Brain microvascular endothelial cell (primary cell): ENCODE data around the gene PHLDB2.

Experiments
- DNase-seq: peaks from one replicate; pipeline ENCODE4 v3.0.0-alpha.2; 2020
- H3K27ac ChIP-seq: fragments of 250-450 bp; sonication (Bioruptor Pico); 2 replicates; pipeline ENCODE4 v1.5.1; 2020; ENCODE audit warnings: mild to moderate bottlenecking, moderate library complexity
- H3K27me3 ChIP-seq: fragments of 250-450 bp; sonication (Bioruptor Pico); replicated peaks from 2 replicates; pipeline ENCODE4 v1.5.1; 2020; ENCODE audit warnings: mild to moderate bottlenecking
- H3K36me3 ChIP-seq: fragments of 250-450 bp; sonication (Bioruptor Pico); replicated peaks from 2 replicates; pipeline ENCODE4 v1.5.1; 2020; ENCODE audit warnings: mild to moderate bottlenecking
- H3K4me3 ChIP-seq: 2 replicates; pipeline ENCODE4 v1.5.1; 2011; ENCODE audit warnings: low read depth, mild to moderate bottlenecking, control low read depth, low read length, moderate library complexity
- in situ Hi-C: cut with HindIII; loops from 2 replicates; pipeline ENCODE4 v1.10.0; 2017; ENCODE audit warnings: low sequenced_read_pairs, low pct_ligation_motif_present
- TF ChIP-seq, protein P1 (sequence below): IDR thresholded peaks from 2 replicates; pipeline ENCODE4 v1.5.1; 2011; ENCODE audit warnings: low read depth, mild to moderate bottlenecking, moderate library complexity, low read length, control low read depth, inconsistent platforms; ENCODE audit errors: missing control alignments

PHLDB2 gene

DNA sequence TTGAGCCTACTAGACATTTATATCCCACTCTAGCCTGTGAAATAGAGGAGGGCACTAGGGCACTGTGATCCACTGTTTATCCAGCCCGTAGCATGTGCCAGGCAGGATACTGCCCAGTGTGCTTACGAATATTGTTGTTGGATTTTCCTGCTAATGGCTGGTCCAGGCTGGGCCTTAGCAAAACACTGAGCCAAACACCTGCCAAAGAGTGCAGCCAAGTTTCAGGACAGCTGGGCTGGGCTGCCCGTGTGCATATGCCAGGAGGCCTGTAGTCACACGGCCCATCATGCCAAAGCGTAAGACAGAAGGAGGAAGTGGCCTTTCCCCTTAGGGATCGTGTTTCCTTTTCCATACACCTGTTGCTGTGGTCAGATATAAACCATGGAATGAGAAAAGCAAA, 65.2 kb downstream of the PHLDB2 start:
- Histone ChIP-seq H3K36me3 (peaks cover 50% of the 10 kb centered on the region), H3K27me3 (no peaks in the 10 kb centered on the region), H3K27ac (no peak overlapping the region), H3K4me3 (no peak overlapping the region)
- DNase-seq, result no peak
- TF ChIP-seq, protein P1, sequence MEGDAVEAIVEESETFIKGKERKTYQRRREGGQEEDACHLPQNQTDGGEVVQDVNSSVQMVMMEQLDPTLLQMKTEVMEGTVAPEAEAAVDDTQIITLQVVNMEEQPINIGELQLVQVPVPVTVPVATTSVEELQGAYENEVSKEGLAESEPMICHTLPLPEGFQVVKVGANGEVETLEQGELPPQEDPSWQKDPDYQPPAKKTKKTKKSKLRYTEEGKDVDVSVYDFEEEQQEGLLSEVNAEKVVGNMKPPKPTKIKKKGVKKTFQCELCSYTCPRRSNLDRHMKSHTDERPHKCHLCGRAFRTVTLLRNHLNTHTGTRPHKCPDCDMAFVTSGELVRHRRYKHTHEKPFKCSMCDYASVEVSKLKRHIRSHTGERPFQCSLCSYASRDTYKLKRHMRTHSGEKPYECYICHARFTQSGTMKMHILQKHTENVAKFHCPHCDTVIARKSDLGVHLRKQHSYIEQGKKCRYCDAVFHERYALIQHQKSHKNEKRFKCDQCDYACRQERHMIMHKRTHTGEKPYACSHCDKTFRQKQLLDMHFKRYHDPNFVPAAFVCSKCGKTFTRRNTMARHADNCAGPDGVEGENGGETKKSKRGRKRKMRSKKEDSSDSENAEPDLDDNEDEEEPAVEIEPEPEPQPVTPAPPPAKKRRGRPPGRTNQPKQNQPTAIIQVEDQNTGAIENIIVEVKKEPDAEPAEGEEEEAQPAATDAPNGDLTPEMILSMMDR, result no peak
- in situ Hi-C loops, result no loop called here

- no peak for DNase-seq
- H3K27me3 ChIP-seq, result no peaks in the 10 kb centered on the region
- H3K27ac ChIP-seq, result no peak overlapping the region
- TF ChIP-seq, protein P1, result no peak
- H3K4me3 ChIP-seq, result no peak overlapping the region
- peaks cover 34% of the 10 kb centered on the region for H3K36me3 ChIP-seq
- in situ Hi-C loops, result no loop called here
Measured at GRCh38 chr3:111926266-111926676, 67.2 kb downstream of the PHLDB2 start.

DNA sequence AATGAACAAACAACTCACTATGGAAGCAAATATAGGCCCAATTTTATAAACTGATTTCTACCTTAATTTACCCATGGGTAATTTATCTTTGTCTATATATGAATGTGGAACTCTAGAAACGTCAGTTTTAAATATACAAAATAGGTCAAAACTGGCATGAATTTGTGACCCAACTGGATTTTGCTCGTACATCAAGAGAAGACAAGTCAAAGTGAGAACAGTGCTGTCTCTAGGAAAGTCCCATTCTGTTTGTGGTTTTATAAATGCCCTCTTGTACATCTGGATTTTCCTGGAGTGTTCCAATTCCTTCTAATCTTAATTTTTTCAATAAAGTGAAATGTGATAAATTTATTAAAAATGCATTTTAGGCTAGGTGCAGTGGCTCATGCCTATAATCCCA, 69.5 kb downstream of the PHLDB2 start:
- TF ChIP-seq, protein P1, result no peak
- H3K36me3 ChIP-seq, result peaks cover 21% of the 10 kb centered on the region
- no peak overlapping the region for H3K4me3 ChIP-seq
- in situ Hi-C loops, result no loop called here
- no peak for DNase-seq
- no peaks in the 10 kb centered on the region for H3K27me3 ChIP-seq
- no peak overlapping the region for H3K27ac ChIP-seq

DNA sequence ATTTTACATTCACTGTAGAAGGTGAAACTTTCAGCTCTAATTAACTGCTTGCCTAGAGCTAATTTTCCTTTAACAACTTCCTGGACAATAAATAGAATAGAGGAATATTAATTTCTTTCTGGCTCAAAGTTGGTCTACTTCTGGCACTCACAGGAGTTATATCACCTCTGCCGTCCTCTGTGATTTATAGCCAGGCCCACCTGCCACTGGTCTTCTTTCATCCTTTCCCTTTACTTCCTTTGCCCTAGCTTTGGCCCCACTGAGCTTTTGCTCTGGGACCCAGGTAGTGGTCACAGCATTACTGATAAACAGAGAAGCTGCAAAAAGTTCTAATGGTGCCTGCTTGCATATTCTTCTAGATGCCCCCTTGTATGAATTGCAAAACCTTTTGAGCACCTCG, 70.4 kb downstream of the PHLDB2 start:
- Histone ChIP-seq H3K27me3 (no peaks in the 10 kb centered on the region), H3K36me3 (peaks cover 13% of the 10 kb centered on the region), H3K27ac (no peak overlapping the region), H3K4me3 (no peak overlapping the region)
- no peak for DNase-seq
- in situ Hi-C loops, result no loop called here
- TF ChIP-seq, protein P1, result no peak

DNA sequence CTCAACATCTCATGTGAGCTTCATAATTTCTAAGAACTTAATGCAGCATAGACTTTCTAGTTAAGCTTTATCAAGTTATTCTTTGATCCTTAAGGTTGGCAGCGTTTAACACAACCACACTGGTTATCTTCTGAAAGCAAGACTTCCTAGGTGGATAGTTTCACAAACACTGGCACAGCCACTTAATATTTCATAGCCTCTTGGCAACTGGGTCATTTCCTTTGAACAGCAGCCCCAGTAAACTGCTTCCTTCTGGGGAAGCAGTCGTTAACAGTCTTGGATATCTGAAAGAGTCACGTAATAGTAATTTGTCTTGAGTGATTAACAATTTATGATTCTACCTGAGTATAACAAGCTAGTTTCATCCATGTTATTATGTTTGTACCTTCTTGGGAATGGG, 73.9 kb downstream of the PHLDB2 start:
- Histone ChIP-seq H3K27me3 (no peaks in the 10 kb centered on the region), H3K4me3 (no peak overlapping the region), H3K36me3 (peaks cover 6% of the 10 kb centered on the region), H3K27ac (no peak overlapping the region)
- no peak for DNase-seq
- TF ChIP-seq, protein P1, result no peak
- in situ Hi-C loops, result no loop called here

DNA sequence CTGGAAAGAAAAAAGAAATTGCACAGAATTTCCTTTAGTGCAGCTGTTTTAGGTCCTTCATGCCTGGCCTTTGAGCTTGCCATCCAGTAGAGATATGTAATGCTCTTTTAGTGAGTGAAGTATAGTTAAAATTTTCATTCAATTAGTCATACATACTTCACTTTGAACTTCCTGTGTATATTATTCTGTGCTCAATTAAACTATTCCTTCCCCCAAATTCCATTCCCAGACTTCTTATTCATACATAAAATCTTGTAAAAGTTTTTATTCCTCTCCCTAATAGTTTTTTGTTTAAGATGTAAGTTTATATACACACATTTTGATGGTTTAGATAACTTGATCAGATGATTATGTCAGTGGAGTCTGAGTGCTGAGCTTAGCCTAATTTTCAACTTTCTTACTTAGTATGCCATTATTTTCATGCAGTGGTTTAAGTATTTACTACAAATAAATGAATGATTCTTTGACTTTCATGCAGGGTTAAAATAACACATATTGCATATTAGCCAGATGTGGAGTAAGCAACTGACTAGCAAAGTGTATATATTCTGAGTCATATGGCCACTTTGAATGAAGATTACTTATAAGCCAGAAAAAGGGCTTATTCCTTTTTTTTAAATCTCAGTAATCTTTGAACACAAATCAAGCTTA, 77.3 kb downstream of the PHLDB2 start:
- peaks cover 31% of the 10 kb centered on the region for H3K36me3 ChIP-seq
- TF ChIP-seq, protein P1, result no peak
- H3K4me3 ChIP-seq, result no peak overlapping the region
- peak overlapping the region; percentile 94 for H3K27ac ChIP-seq
- no peaks in the 10 kb centered on the region for H3K27me3 ChIP-seq
- in situ Hi-C loops, result no loop called here
- DNase-seq, result peak; percentile 36
